A549 (cell line): ENCODE data around the gene PTGR1. TPM values are rescaled to one million over a fixed set of nuclear protein-coding genes. Genes with fewer than 3 reads are reported as not detected.

Experiments used
- ATAC-seq, 2 experiments: fragments of 200-7000 bp in 1 of 2; fragments of >200 bp in 1 of 2; cut with Nextera tagmentation in 1 of 2; cut with Tn5 transposase in 1 of 2; 3 replicates each; pipeline versions ENCODE4 v1.8.0 to v1.9.1; 2018 to 2020; ENCODE audit warnings: mild to moderate bottlenecking in 1 of 2, moderate library complexity in 1 of 2
- CTCF ChIA-PET: fragments of 300-600 bp; sonication (Branson Sonifier 250); formaldehyde crosslinking; extraction: SDS; loops from one replicate; lab custom pipeline; 2021; ENCODE audit warnings: antibody characterized with exemption, inconsistent platforms; lab: Yijun Ruan, JAX
- POLR2A ChIA-PET: fragments of 350-600 bp; formaldehyde crosslinking; extraction: SDS; loops from one replicate; lab custom pipeline; 2021; ENCODE audit warnings: antibody characterized with exemption, inconsistent platforms; lab: Yijun Ruan, JAX
- DNase-seq, 2 experiments: peaks; one replicate each; pipeline versions ENCODE4 v3.0.0 to v3.0.0-alpha.2; 2011 to 2016; ENCODE audit warnings: low read depth in 1 of 2, low spot score in 1 of 2
- FAIRE-seq: peaks from 2 replicates; lab custom pipeline; 2011; peaks lifted over from hg19 to GRCh38; lab: Jason Lieb, UNC
- H3K27ac ChIP-seq, 2 experiments: fragments of >200 bp; sonication (Bioruptor Twin); formaldehyde crosslinking; 3 replicates each; pipeline ENCODE4 v1.5.1; 2016 to 2017
- H3K4me1 ChIP-seq: fragments of >200 bp; sonication (Bioruptor Twin); formaldehyde crosslinking; 3 replicates; pipeline ENCODE4 v1.6.1; 2016
- H3K4me2 ChIP-seq: fragments of >200 bp; sonication (Bioruptor Twin); formaldehyde crosslinking; 3 replicates; pipeline ENCODE4 v1.6.1; 2016
- H3K4me3 ChIP-seq: fragments of >200 bp; sonication (Bioruptor Twin); formaldehyde crosslinking; 3 replicates; pipeline ENCODE4 v1.5.1; 2016
- H3K9me3 ChIP-seq: fragments of >200 bp; sonication (Bioruptor Twin); formaldehyde crosslinking; 3 replicates; pipeline ENCODE4 v1.6.1; 2016
- BCL3 ChIP-seq: fragments of >200 bp; sonication (Bioruptor Twin); formaldehyde crosslinking; IDR thresholded peaks from 3 replicates; pipeline ENCODE4 v1.6.1; 2016
- CBX8 ChIP-seq: fragments of 200-600 bp; sonication (generic); IDR thresholded peaks from 2 replicates; pipeline ENCODE4 v1.6.1; 2016
- CHD2 ChIP-seq: fragments of 150-350 bp; IDR thresholded peaks from 2 replicates; pipeline ENCODE4 v1.6.1; 2014; ENCODE audit warnings: low read length; ENCODE audit not compliant: partially characterized antibody
- CTCF ChIP-seq: fragments of >200 bp; sonication (Bioruptor Twin); formaldehyde crosslinking; IDR thresholded peaks from 3 replicates; pipeline ENCODE4 v1.5.1; 2016
- E2F6 ChIP-seq: IDR thresholded peaks from 2 replicates; pipeline ENCODE4 v1.6.1; 2012; ENCODE audit warnings: low read depth, borderline replicate concordance
- EP300 ChIP-seq, 2 experiments: fragments of >200 bp; sonication (Bioruptor Twin); formaldehyde crosslinking; IDR thresholded peaks; 2 replicates in 1 of 2; 3 replicates in 1 of 2; pipeline ENCODE4 v1.6.1; 2016 to 2017
- GATA3 ChIP-seq: IDR thresholded peaks from 2 replicates; pipeline ENCODE4 v1.6.1; 2012; ENCODE audit warnings: borderline replicate concordance
- HMGXB4 ChIP-seq: fragments of 250-450 bp; sonication (Bioruptor Pico); IDR thresholded peaks from 2 replicates; pipeline ENCODE4 v1.5.0; 2021; ENCODE audit warnings: mild to moderate bottlenecking, moderate library complexity, borderline replicate concordance
- HOXA7 ChIP-seq: fragments of 250-450 bp; sonication (Bioruptor Pico); IDR thresholded peaks from 2 replicates; pipeline ENCODE4 v1.5.0; 2020; ENCODE audit warnings: mild to moderate bottlenecking, moderate library complexity
- JUN ChIP-seq, 2 experiments: fragments of >200 bp; sonication (Bioruptor Twin); formaldehyde crosslinking; IDR thresholded peaks; 2 replicates in 1 of 2; 3 replicates in 1 of 2; pipeline ENCODE4 v1.6.1; 2016 to 2017
- MAFK ChIP-seq: fragments of 450-650 bp; IDR thresholded peaks from 2 replicates; pipeline ENCODE4 v1.6.1; 2014; ENCODE audit not compliant: partially characterized antibody
- MAX ChIP-seq: IDR thresholded peaks from 2 replicates; pipeline ENCODE4 v1.6.1; 2012
- MAZ ChIP-seq: fragments of 150-350 bp; IDR thresholded peaks from 2 replicates; pipeline ENCODE4 v1.6.1; 2014; ENCODE audit warnings: antibody characterized with exemption, low read depth, low read length, borderline replicate concordance
- MYC ChIP-seq: IDR thresholded peaks from 2 replicates; pipeline ENCODE4 v1.6.1; 2012; ENCODE audit warnings: mild to moderate bottlenecking, inconsistent platforms, low read length, improper control_type of control experiment, borderline replicate concordance
- PBX3 ChIP-seq: IDR thresholded peaks from 2 replicates; pipeline ENCODE4 v1.6.1; 2012
- PHF8 ChIP-seq: fragments of 200-600 bp; sonication (generic); IDR thresholded peaks from 2 replicates; pipeline ENCODE4 v1.6.1; 2016; ENCODE audit warnings: low read depth, mild to moderate bottlenecking, antibody characterized with exemption, moderate library complexity, borderline replicate concordance
- POLR2A ChIP-seq: IDR thresholded peaks from 2 replicates; pipeline ENCODE4 v1.6.1; 2012; ENCODE audit warnings: mild to moderate bottlenecking, low read length
- RAD21 ChIP-seq, 2 experiments: fragments of >200 bp in 1 of 2; sonication (Bioruptor Twin) in 1 of 2; formaldehyde crosslinking in 1 of 2; IDR thresholded peaks in 1 of 2; conservative IDR thresholded peaks in 1 of 2; 2 replicates in 1 of 2; 3 replicates in 1 of 2; pipeline ENCODE4 v1.6.1; 2012 to 2018; ENCODE audit warnings: inconsistent platforms in 1 of 2
- RCOR1 ChIP-seq: fragments of 150-350 bp; IDR thresholded peaks from 2 replicates; pipeline ENCODE4 v1.6.1; 2014; ENCODE audit warnings: antibody characterized with exemption, low read length, low read depth
- REST ChIP-seq: fragments of 200-600 bp; sonication (generic); IDR thresholded peaks from 2 replicates; pipeline ENCODE4 v1.6.1; 2016; ENCODE audit warnings: antibody characterized with exemption, mild to moderate bottlenecking, moderate library complexity
- RFX5 ChIP-seq: fragments of 450-650 bp; IDR thresholded peaks from 2 replicates; pipeline ENCODE4 v1.7.1; 2014; ENCODE audit warnings: antibody characterized with exemption, mild to moderate bottlenecking, moderate library complexity
- RNF2 ChIP-seq: fragments of 200-600 bp; sonication (generic); IDR thresholded peaks from 2 replicates; pipeline ENCODE4 v1.6.1; 2016; ENCODE audit warnings: low read depth, mild to moderate bottlenecking, antibody characterized with exemption, moderate library complexity, borderline replicate concordance
- SMC3 ChIP-seq: fragments of >200 bp; sonication (Bioruptor Twin); formaldehyde crosslinking; IDR thresholded peaks from 3 replicates; pipeline ENCODE4 v1.6.1; 2018; ENCODE audit warnings: inconsistent platforms
- TFCP2L1 ChIP-seq: fragments of 250-450 bp; sonication (Bioruptor Pico); IDR thresholded peaks from 2 replicates; pipeline ENCODE4 v1.5.0; 2021; ENCODE audit warnings: mild to moderate bottlenecking
- TP53 ChIP-seq: fragments of 250-450 bp; sonication (Bioruptor Pico); IDR thresholded peaks from 2 replicates; pipeline ENCODE4 v1.5.0; 2021; ENCODE audit warnings: mild to moderate bottlenecking, moderate library complexity
- WGBS: methylation state at CpG from one replicate; pipeline ENCODE4 v1.1.6; 2017; ENCODE audit errors: missing lambda C conversion rate; 5-methylcytosine and 5-hydroxymethylcytosine counted together
- polyA plus RNA-seq, 4 experiments: library from polyadenylated mRNA; depleted of rRNA in 3 of 4; stranded (reverse); fragments of >200 nt; fragmentation: RNase III in 1 of 4; extraction: RNeasy Plus Mini Kit Qiagen cat#74134 plus additional on column Dnase treatment in 1 of 4; gene quantifications; 2 replicates in 3 of 4; 3 replicates in 1 of 4; pipeline ENCODE4 v1.2.3, GENCODE V29; 2011 to 2017

PTGR1 gene
- polyA plus RNA-seq, 2 of the 4 experiments (the other 2 are of a cell fraction), result 552 to 672 TPM

- WGBS, result 2% methylated on average over 54 of the region's 79 CpGs
- H3K4me2 ChIP-seq, result peak within 1 kb of the TSS; percentile 90
- no peaks in the 10 kb centered on the region for H3K9me3 ChIP-seq
- TF ChIP-seq RNF2 (no peak), PBX3 (0 out of 2 replicates have a peak, but pooled peaks have one; percentile 41), POLR2A (peak; percentile 99), MYC (0 out of 2 replicates have a peak, but pooled peaks have one; percentile 16), PHF8 (peak; percentile 100), SMC3 (peak; percentile 28; the same call in 1 of the 3 replicates), MAZ (no peak), TP53 (peak; percentile 79; the same call in 1 of the 2 replicates), RCOR1 (no peak), CHD2 (no peak), RAD21 (conservative IDR thresholded peaks at IDR 0.05 in 1 of 2, IDR thresholded peaks at IDR 0.05 in 1 of 2) (0 out of 5 replicates have a peak, but pooled peaks of 1 of the 2 experiments have one; percentile 34), CBX8 (peak; percentile 39; the same call in 1 of the 2 replicates), CTCF (no peak), HOXA7 (CRISPR knock-in tag) (no peak), RFX5 (peak; percentile 54; the same call in 1 of the 2 replicates), TFCP2L1 (CRISPR knock-in tag) (no peak), MAX (peak; percentile 28; the same call in 1 of the 2 replicates), JUN (IDR thresholded peaks at IDR 0.05) (peak in 1 of 2 experiments; percentile 90), BCL3 (peak; percentile 99; the same call in 2 of the 3 replicates), EP300 (IDR thresholded peaks at IDR 0.05) (no peak), HMGXB4 (CRISPR knock-in tag) (no peak), E2F6 (peak; percentile 2; the same call in 1 of the 2 replicates), GATA3 (no peak; the same call in 1 of the 2 replicates), MAFK (peak; percentile 77), REST (no peak)
- H3K4me3 ChIP-seq, result peak within 1 kb of the TSS; percentile 85
- CTCF ChIA-PET, result interaction anchor here (1.0 to 1.8 kb wide), 3 partner anchors 14 to 33 kb away, joined by 3 to 6 read pairs (median 3); no protein-coding TSS in a partner anchor
- H3K27ac ChIP-seq, result peak within 1 kb of the TSS; percentile 89 to 96
- ATAC-seq (peak; percentile 97 to 98), DNase-seq (peak; percentile 99), FAIRE-seq (peak; percentile 86)
- POLR2A ChIA-PET, result interaction anchor here (0.6 to 3.4 kb wide), 29 partner anchors 9 to 748 kb away, joined by 3 to 37 read pairs (median 4); partner anchors contain the start of genes GNG10, HSDL2, PTGR1 and UGCG
- H3K4me1 ChIP-seq, result peaks cover 43% of the 10 kb centered on the region; the same call in 2 of the 3 replicates
Measured at GRCh38 chr9:111631214-111631971, 31.9 kb upstream of the PTGR1 start, which contains the start of gene DNAJC25. DNAJC25 (plus strand) TSS chr9:111631334; CDS start chr9:111631408, 74 bp downstream.
